ENCODE measurements around the gene SEC24D.

The SEC24D gene

GRCh38 chr4:118848901-118849300, 13.0 kb upstream of the SEC24D start:
- H3K9ac ChIP-seq (ENCODE audit: low read length), result no peak overlapping the region
- H3K27me3 ChIP-seq (ENCODE audit: insufficient read depth, low read length), result no peaks in the 10 kb centered on the region
- DNase-seq, result no peak
- H2AFZ ChIP-seq (ENCODE audit: insufficient read depth, low read length, poor library complexity), result no peak overlapping the region
- H2BK5ac ChIP-seq (ENCODE audit: low read depth, low read length, poor library complexity), result no peak overlapping the region
- H3K23ac ChIP-seq (ENCODE audit: low read length), result no peak overlapping the region
- H3K27ac ChIP-seq (ENCODE audit: low read depth, low read length), result no peak overlapping the region
- no peak overlapping the region for H3K14ac ChIP-seq (ENCODE audit: low read length)
- H3K9me3 ChIP-seq (ENCODE audit: insufficient read depth, low read depth, low read length), result no peaks in the 10 kb centered on the region
- H3K4ac ChIP-seq (ENCODE audit: low read depth, low read length), result no peak overlapping the region
- no peaks in the 10 kb centered on the region for H3K4me1 ChIP-seq (ENCODE audit: control insufficient read depth in 1 of 2, insufficient read depth in 2 of 2, low read length in 2 of 2)
- no peak overlapping the region for H2BK120ac ChIP-seq (ENCODE audit: insufficient read depth, low read length, poor library complexity)
- no peak overlapping the region for H4K12ac ChIP-seq (ENCODE audit: low read depth, low read length)
- no peaks in the 10 kb centered on the region for H3K36me3 ChIP-seq (ENCODE audit: control insufficient read depth in 1 of 2, insufficient read depth in 2 of 2, low read length in 2 of 2)
- H2AK5ac ChIP-seq (ENCODE audit: low read length), result no peak overlapping the region
- H2BK12ac ChIP-seq (ENCODE audit: low read length), result no peak overlapping the region
- H3K79me2 ChIP-seq (ENCODE audit: control insufficient read depth, insufficient read depth, low read length, poor library complexity), result no peaks in the 10 kb centered on the region
- no peak overlapping the region for H3K4me2 ChIP-seq (ENCODE audit: low read length)
- H4K91ac ChIP-seq (ENCODE audit: low read depth, low read length), result no peak overlapping the region
- no peaks in the 10 kb centered on the region for H3K79me1 ChIP-seq (ENCODE audit: low read length)
- no peak overlapping the region for H3K4me3 ChIP-seq (ENCODE audit: low read depth, low read length)
- no peak overlapping the region for H4K8ac ChIP-seq (ENCODE audit: low read depth, low read length)
- no peak overlapping the region for H3K18ac ChIP-seq (ENCODE audit: low read length)

GRCh38 chr4:118848242-118848641, 12.3 kb upstream of the SEC24D start:
- no peak overlapping the region for H3K14ac ChIP-seq (ENCODE audit: low read length)
- no peak overlapping the region for H4K12ac ChIP-seq (ENCODE audit: low read depth, low read length)
- WGBS (ENCODE audit: extremely low coverage, insufficient coverage, insufficient read length), result no CpG with 5 or more reads among the region's 7 CpGs

DNA sequence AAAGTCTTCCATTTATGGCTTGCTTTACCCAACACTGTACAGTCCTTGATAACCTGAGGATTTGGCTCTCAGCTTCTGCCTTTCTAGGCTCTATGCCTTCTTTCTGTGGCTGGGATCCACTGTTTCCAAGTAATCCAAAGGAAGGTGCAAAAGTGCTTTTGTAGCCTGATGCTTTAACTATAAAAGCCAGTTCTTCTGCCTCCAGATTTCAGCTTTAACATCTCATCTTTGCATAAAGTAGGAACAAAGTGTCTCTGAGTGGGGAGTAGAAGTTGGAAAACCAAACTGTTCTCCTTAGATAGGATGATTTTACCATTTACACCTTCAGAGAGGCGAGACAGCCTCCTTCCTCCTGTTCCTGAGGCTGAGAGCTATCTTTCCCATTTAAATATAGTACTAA, 11.1 kb upstream of the SEC24D start:
- Histone ChIP-seq H2BK12ac (ENCODE audit: low read length) (no peak overlapping the region), H3K4me2 (ENCODE audit: low read length) (no peak overlapping the region), H2AFZ (ENCODE audit: insufficient read depth, low read length, poor library complexity) (no peak overlapping the region), H3K27ac (ENCODE audit: low read depth, low read length) (no peak overlapping the region), H2BK5ac (ENCODE audit: low read depth, low read length, poor library complexity) (no peak overlapping the region), H3K27me3 (ENCODE audit: insufficient read depth, low read length) (no peaks in the 10 kb centered on the region), H2AK5ac (ENCODE audit: low read length) (no peak overlapping the region), H3K23ac (ENCODE audit: low read length) (no peak overlapping the region), H3K4ac (ENCODE audit: low read depth, low read length) (no peak overlapping the region), H3K4me1 (ENCODE audit: control insufficient read depth in 1 of 2, insufficient read depth in 2 of 2, low read length in 2 of 2) (no peaks in the 10 kb centered on the region), H4K91ac (ENCODE audit: low read depth, low read length) (no peak overlapping the region), H3K9ac (ENCODE audit: low read length) (no peak overlapping the region), H4K8ac (ENCODE audit: low read depth, low read length) (no peak overlapping the region), H3K36me3 (ENCODE audit: control insufficient read depth in 1 of 2, insufficient read depth in 2 of 2, low read length in 2 of 2) (no peaks in the 10 kb centered on the region), H3K18ac (ENCODE audit: low read length) (no peak overlapping the region), H4K12ac (ENCODE audit: low read depth, low read length) (no peak overlapping the region), H3K79me2 (ENCODE audit: control insufficient read depth, insufficient read depth, low read length, poor library complexity) (no peaks in the 10 kb centered on the region), H3K9me3 (ENCODE audit: insufficient read depth, low read depth, low read length) (no peaks in the 10 kb centered on the region), H3K14ac (ENCODE audit: low read length) (no peak overlapping the region), H2BK120ac (ENCODE audit: insufficient read depth, low read length, poor library complexity) (no peak overlapping the region), H3K79me1 (ENCODE audit: low read length) (no peaks in the 10 kb centered on the region), H3K4me3 (ENCODE audit: low read depth, low read length) (no peak overlapping the region)
- DNase-seq, result no peak
- no CpG with 5 or more reads among the region's 1 CpG for WGBS (ENCODE audit: extremely low coverage, insufficient coverage, insufficient read length)

More at GRCh38 chr4:118848242-118848641, 12.3 kb upstream of the SEC24D start:
- Histone ChIP-seq H3K9me3 (ENCODE audit: insufficient read depth, low read depth, low read length) (no peaks in the 10 kb centered on the region), H3K4me2 (ENCODE audit: low read length) (no peak overlapping the region), H4K8ac (ENCODE audit: low read depth, low read length) (no peak overlapping the region), H3K4me3 (ENCODE audit: low read depth, low read length) (no peak overlapping the region), H3K27ac (ENCODE audit: low read depth, low read length) (no peak overlapping the region), H3K23ac (ENCODE audit: low read length) (no peak overlapping the region), H2BK12ac (ENCODE audit: low read length) (no peak overlapping the region), H3K27me3 (ENCODE audit: insufficient read depth, low read length) (no peaks in the 10 kb centered on the region), H3K4ac (ENCODE audit: low read depth, low read length) (no peak overlapping the region), H2BK120ac (ENCODE audit: insufficient read depth, low read length, poor library complexity) (no peak overlapping the region), H3K4me1 (ENCODE audit: control insufficient read depth in 1 of 2, insufficient read depth in 2 of 2, low read length in 2 of 2) (no peaks in the 10 kb centered on the region), H3K79me2 (ENCODE audit: control insufficient read depth, insufficient read depth, low read length, poor library complexity) (no peaks in the 10 kb centered on the region), H3K36me3 (ENCODE audit: control insufficient read depth in 1 of 2, insufficient read depth in 2 of 2, low read length in 2 of 2) (no peaks in the 10 kb centered on the region), H4K91ac (ENCODE audit: low read depth, low read length) (no peak overlapping the region), H2AK5ac (ENCODE audit: low read length) (no peak overlapping the region), H2AFZ (ENCODE audit: insufficient read depth, low read length, poor library complexity) (no peak overlapping the region), H3K18ac (ENCODE audit: low read length) (no peak overlapping the region), H3K9ac (ENCODE audit: low read length) (peak overlapping the region; percentile 6), H2BK5ac (ENCODE audit: low read depth, low read length, poor library complexity) (no peak overlapping the region), H3K79me1 (ENCODE audit: low read length) (no peaks in the 10 kb centered on the region)
- no peak for DNase-seq

DNA sequence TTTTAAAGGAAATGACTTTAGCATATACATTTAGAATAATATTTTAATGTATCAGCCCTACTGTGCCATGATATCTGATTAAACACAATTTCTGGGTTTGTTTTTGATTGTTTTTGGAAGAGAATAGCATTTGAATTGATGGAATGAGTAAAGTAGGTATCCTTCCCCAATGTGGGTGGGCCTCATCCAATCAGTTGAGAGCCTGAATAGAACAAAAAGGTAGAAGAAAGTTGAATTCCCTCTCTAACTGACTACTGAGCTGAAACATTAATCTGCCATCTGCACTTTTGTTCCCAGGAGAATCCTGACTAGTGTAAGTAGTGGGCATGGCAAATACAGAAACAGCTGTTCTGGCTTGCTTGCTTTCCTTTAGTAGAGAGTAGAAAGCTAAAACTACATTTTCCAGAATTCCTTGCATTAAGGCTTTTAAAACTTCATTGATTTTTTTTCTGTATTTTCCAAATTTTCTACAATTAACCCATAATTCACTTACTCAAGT, 9.7 kb upstream of the SEC24D start:
- H3K4me2 ChIP-seq (ENCODE audit: low read length), result no peak overlapping the region
- H4K91ac ChIP-seq (ENCODE audit: low read depth, low read length), result no peak overlapping the region
- no peak overlapping the region for H3K9ac ChIP-seq (ENCODE audit: low read length)
- H3K79me2 ChIP-seq (ENCODE audit: control insufficient read depth, insufficient read depth, low read length, poor library complexity), result no peaks in the 10 kb centered on the region
- no peaks in the 10 kb centered on the region for H3K36me3 ChIP-seq (ENCODE audit: control insufficient read depth in 1 of 2, insufficient read depth in 2 of 2, low read length in 2 of 2)
- H2AFZ ChIP-seq (ENCODE audit: insufficient read depth, low read length, poor library complexity), result no peak overlapping the region
- H3K18ac ChIP-seq (ENCODE audit: low read length), result no peak overlapping the region
- H2BK12ac ChIP-seq (ENCODE audit: low read length), result no peak overlapping the region
- H4K12ac ChIP-seq (ENCODE audit: low read depth, low read length), result no peak overlapping the region
- no peak overlapping the region for H3K27ac ChIP-seq (ENCODE audit: low read depth, low read length)
- H2BK5ac ChIP-seq (ENCODE audit: low read depth, low read length, poor library complexity), result no peak overlapping the region
- no peaks in the 10 kb centered on the region for H3K9me3 ChIP-seq (ENCODE audit: insufficient read depth, low read depth, low read length)
- peaks cover 0 to 6% of the 10 kb centered on the region in 2 experiments for H3K4me1 ChIP-seq (ENCODE audit: control insufficient read depth in 1 of 2, insufficient read depth in 2 of 2, low read length in 2 of 2)
- no peak for DNase-seq
- H3K27me3 ChIP-seq (ENCODE audit: insufficient read depth, low read length), result no peaks in the 10 kb centered on the region
- no peak overlapping the region for H4K8ac ChIP-seq (ENCODE audit: low read depth, low read length)
- H3K14ac ChIP-seq (ENCODE audit: low read length), result no peak overlapping the region
- no peak overlapping the region for H3K4ac ChIP-seq (ENCODE audit: low read depth, low read length)
- H2BK120ac ChIP-seq (ENCODE audit: insufficient read depth, low read length, poor library complexity), result no peak overlapping the region
- no peak overlapping the region for H2AK5ac ChIP-seq (ENCODE audit: low read length)
- no peaks in the 10 kb centered on the region for H3K79me1 ChIP-seq (ENCODE audit: low read length)
- H3K23ac ChIP-seq (ENCODE audit: low read length), result no peak overlapping the region
- H3K4me3 ChIP-seq (ENCODE audit: low read depth, low read length), result no peak overlapping the region
